GM20000 (cell line): ENCODE results near the gene OR6M1.

ENCODE experiments used
- DNase-seq: peaks from one replicate; pipeline ENCODE4 v3.0.0; 2012; ENCODE audit warnings: low spot score
- CTCF ChIP-seq: IDR thresholded peaks from 2 replicates; pipeline ENCODE4 v1.5.1; 2012; ENCODE audit warnings: mild to moderate bottlenecking, control low read depth; ENCODE audit errors: extremely low read depth, missing control alignments

Gene OR6M1

GRCh38 chr11:123838199-123838598 lies 32.0 kb upstream of the OR6M1 start:
- DNase-seq: no peak
- TF ChIP-seq CTCF: no peak

- DNase-seq: no peak
- no peak for TF ChIP-seq CTCF
These were observed 26.9 kb upstream of the OR6M1 start for GRCh38 chr11:123833095-123833494.

DNA sequence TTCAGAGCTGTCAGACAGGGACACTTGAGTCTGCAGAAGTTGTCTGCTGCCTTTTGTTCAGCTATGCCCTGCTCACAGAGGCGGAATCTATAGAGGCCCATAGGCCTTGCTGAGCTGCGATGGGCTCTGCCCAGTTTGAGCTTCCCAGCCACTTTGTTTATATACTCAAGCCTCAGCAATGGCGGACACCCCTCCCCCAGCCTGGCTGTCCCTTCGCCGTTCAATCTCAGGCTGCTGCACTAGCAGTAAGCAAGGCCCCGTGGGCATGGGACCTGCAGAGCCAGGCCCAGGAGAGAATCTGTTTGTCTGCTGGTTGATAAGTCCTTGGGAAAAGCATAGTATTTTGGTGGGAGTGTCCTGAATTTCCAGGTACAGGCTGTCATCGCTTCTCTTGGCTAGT lies 23.6 kb upstream of the OR6M1 start:
- DNase-seq: no peak
- no peak for TF ChIP-seq CTCF

- TF ChIP-seq CTCF: no peak
- DNase-seq: no peak
These were observed 16.4 kb upstream of the OR6M1 start for GRCh38 chr11:123822599-123822998.

DNA sequence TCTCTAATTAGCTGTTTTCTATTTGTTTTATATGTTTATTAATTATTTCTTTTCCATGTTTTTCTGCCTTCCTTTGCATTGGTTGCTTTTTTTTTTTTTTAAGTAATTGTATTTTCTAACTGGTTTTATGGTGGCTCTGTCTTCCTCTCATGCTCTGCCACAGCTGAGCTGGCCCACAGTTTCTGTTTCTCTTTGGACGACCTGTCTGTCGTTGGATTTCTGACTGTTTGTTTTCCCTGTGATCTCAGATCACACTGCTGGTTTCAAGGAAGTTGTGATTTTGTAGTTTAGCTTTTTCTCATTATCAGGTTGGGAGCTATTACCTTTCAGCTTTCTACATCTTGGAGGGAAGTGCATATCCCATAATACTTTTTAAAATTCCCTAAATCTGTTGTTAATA lies 15.9 kb upstream of the OR6M1 start:
- TF ChIP-seq CTCF: no peak
- DNase-seq: peak; percentile 11

GRCh38 chr11:123815122-123815521 lies 9.0 kb upstream of the OR6M1 start:
- TF ChIP-seq CTCF: no peak

GRCh38 chr11:123801765-123802164 lies 4.4 kb downstream of the OR6M1 start:
- TF ChIP-seq CTCF: no peak
- no peak for DNase-seq

More at GRCh38 chr11:123815122-123815521, 9.0 kb upstream of the OR6M1 start:
- DNase-seq: no peak
